ENCODE data around the gene HSD17B4.

DNA sequence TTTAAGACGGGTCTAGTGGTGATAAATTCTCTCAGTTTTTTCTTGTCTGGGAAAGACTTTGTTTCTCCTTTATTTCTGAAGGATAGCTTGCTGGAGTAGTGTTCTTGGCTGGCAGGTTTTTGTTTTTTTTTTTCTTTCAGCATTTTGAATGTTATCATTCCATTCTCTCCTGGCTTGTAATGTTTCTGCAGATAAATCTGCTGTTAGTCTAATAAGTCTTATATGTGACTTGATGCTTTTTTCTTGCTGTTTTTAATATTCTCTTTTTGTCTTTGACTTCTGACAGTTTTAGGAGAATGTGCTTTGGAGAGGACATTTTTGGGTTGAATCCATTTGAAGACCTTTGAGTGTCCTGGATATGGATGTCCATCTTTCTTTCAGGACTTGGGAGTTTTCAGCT lies 16.0 kb downstream of the HSD17B4 start:
- TF ChIP-seq, protein P1, sequence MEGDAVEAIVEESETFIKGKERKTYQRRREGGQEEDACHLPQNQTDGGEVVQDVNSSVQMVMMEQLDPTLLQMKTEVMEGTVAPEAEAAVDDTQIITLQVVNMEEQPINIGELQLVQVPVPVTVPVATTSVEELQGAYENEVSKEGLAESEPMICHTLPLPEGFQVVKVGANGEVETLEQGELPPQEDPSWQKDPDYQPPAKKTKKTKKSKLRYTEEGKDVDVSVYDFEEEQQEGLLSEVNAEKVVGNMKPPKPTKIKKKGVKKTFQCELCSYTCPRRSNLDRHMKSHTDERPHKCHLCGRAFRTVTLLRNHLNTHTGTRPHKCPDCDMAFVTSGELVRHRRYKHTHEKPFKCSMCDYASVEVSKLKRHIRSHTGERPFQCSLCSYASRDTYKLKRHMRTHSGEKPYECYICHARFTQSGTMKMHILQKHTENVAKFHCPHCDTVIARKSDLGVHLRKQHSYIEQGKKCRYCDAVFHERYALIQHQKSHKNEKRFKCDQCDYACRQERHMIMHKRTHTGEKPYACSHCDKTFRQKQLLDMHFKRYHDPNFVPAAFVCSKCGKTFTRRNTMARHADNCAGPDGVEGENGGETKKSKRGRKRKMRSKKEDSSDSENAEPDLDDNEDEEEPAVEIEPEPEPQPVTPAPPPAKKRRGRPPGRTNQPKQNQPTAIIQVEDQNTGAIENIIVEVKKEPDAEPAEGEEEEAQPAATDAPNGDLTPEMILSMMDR (conservative IDR thresholded peaks at IDR 0.05; ENCODE audit: low read depth in 2 of 2): no peak
- no peak for TF ChIP-seq POLR2AphosphoS5 (IDR thresholded peaks at IDR 0.05; ENCODE audit: low read depth)
- no peak for TF ChIP-seq EZH2 (IDR thresholded peaks at IDR 0.05; ENCODE audit: low read depth, unreplicated experiment)
- no peak for TF ChIP-seq REST (IDR thresholded peaks at IDR 0.05; ENCODE audit: unreplicated experiment)
- no peak for TF ChIP-seq EZH2phosphoT487 (IDR thresholded peaks at IDR 0.05; ENCODE audit: unreplicated experiment)
- TF ChIP-seq ZNF331 (CRISPR knock-in tag; IDR thresholded peaks at IDR 0.05; ENCODE audit: low read depth): no peak
- TF ChIP-seq ZNF114 (CRISPR knock-in tag; IDR thresholded peaks at IDR 0.05): no peak
- TF ChIP-seq CREB1 (CRISPR knock-in tag; IDR thresholded peaks at IDR 0.05; ENCODE audit: low read depth): no peak
